ENCODE data around the gene DNAAF9. TPM values are rescaled to one million over a fixed set of nuclear protein-coding genes. Genes with fewer than 3 reads are reported as not detected.

Gene DNAAF9
- total RNA-seq: 14.1 and 15.9 TPM in 2 replicates

DNA sequence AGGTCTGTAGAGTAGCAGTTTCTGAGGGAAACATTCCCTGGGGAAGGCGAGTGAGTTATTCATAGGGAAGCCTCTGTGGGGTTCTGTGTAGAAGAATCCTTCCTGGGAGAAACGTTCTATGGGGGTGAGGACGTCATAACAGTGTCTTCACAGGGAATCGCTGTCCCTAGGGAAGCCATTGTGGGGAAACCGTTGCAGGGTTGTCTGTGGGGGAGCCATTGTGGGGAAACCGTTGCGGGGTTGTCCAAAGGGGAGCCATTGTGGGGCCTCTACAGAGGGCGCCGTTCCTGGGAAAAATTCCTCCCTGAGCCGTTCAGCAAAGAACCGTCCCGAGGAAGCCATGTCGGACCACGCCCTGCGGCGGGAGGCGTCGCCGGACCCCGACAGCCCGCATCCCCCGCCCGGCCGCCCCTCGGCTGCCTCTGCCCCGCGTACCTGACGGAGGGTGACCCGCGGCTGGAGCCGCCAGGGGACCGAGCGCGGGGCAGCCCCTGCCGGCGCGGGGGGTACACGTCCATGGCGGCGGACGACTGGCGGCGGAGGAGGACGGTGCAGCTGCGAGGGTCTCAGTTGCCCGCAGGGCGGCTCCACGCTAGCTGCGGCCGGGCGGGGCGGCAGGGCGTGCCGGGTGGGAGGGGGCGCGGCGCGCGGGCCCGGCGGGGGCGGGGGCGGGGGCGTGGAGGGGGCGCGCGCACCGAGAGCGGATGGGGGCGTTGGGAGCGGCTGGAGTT is at the start of gene DNAAF9:
Gene DNAAF9 (minus strand): TSS at position 630 of the 731 bp plus-strand sequence. CDS start 112 bp downstream, at position 518.

Small RNA genes within 50 kb of the gene (small RNA-seq; reads per million reads assigned to genes)
- 0.23 reads per million for gene RF00012
- gene RNU6-1019P: not detected

Other genes starting within 250 kb of the DNAAF9 start
- 12.6 and 16.8 TPM in 2 replicates for gene FASTKD5, start 247.8 kb downstream of the DNAAF9 start, total RNA-seq
- 6.3 TPM in 2 replicates for gene UBOX5, start 247.8 kb downstream of the DNAAF9 start, total RNA-seq
- 6.1 and 6.7 TPM in 2 replicates for gene LZTS3, start 234.1 kb downstream of the DNAAF9 start, total RNA-seq
- 16.1 and 17.3 TPM in 2 replicates for gene DDRGK1, start 203.0 kb downstream of the DNAAF9 start, total RNA-seq
- 25.1 and 34.5 TPM in 2 replicates for gene ITPA, start 198.2 kb downstream of the DNAAF9 start, total RNA-seq
- gene SLC4A11, start 168.5 kb downstream of the DNAAF9 start, total RNA-seq: 1.6 and 2.2 TPM in 2 replicates
- gene ATRN, start 63.3 kb upstream of the DNAAF9 start, total RNA-seq: 42.4 and 45.9 TPM in 2 replicates

All from placental epithelial cell (primary cell).